Stimulated activated CD4-positive, alpha-beta T cell treated with anti-CD3 and anti-CD28 coated beads, Interleukin-12 subunit alpha, Interleukin-12 subunit beta, amount 100 ng/mL, for 4 hours (primary cell): ENCODE results near the gene DRP2.
"Not testable (repeated sequence)": the region's sequence is repeated elsewhere in the genome, so short reads cannot be mapped to it uniquely, and the experiment has no call there.

ENCODE experiments used
- DNase-seq: peaks from one replicate; pipeline ENCODE4 v3.0.0-alpha.2; 2020

Gene DRP2

GRCh38 chrX:101252634-101253033 is 33.0 kb downstream of the DRP2 start:
- no peak for DNase-seq

GRCh38 chrX:101257448-101258258 is 38.1 kb downstream of the DRP2 start:
- no peak for DNase-seq

- no peak for DNase-seq
Observed at GRCh38 chrX:101258259-101258581, 38.6 kb downstream of the DRP2 start.

- DNase-seq = no peak
Observed at GRCh38 chrX:101260435-101260834, 40.8 kb downstream of the DRP2 start.

- no peak for DNase-seq
Observed at GRCh38 chrX:101262590-101262989, 43.0 kb downstream of the DRP2 start.

GRCh38 chrX:101263766-101264165 is 44.2 kb downstream of the DRP2 start:
- DNase-seq = no peak

- DNase-seq = no peak
Observed at GRCh38 chrX:101265869-101266428, 46.4 kb downstream of the DRP2 start.

- DNase-seq = no peak
Observed at GRCh38 chrX:101274198-101274597, 54.6 kb downstream of the DRP2 start.

- DNase-seq = no peak
Observed at GRCh38 chrX:101276238-101276637, 56.7 kb downstream of the DRP2 start.

- no peak for DNase-seq
Observed at GRCh38 chrX:101287402-101287801, 67.8 kb downstream of the DRP2 start.

- DNase-seq = no peak
Observed at GRCh38 chrX:101290957-101291603, 71.5 kb downstream of the DRP2 start, which contains the start of gene TAF7L. Gene TAF7L, minus strand, starts transcription at chrX:101291334. Its CDS starts 3,791 bp downstream, at chrX:101287543.

- not testable (repeated sequence) for DNase-seq
Observed at GRCh38 chrX:101295603-101296002, 76.0 kb downstream of the DRP2 start.

GRCh38 chrX:101303790-101304189 is 84.2 kb downstream of the DRP2 start:
- no peak for DNase-seq
